ENCODE data around the gene RRAGA. TPM values are rescaled to one million over a fixed set of nuclear protein-coding genes. Genes with fewer than 3 reads are reported as not detected.
"Not testable (repeated sequence)": the region's sequence is repeated elsewhere in the genome, so short reads cannot be mapped to it uniquely, and the experiment has no call there.

RRAGA gene
- 48.9 and 62.5 TPM in 2 replicates for total RNA-seq (ENCODE audit: low replicate concordance)

- TF ChIP-seq, protein P1, sequence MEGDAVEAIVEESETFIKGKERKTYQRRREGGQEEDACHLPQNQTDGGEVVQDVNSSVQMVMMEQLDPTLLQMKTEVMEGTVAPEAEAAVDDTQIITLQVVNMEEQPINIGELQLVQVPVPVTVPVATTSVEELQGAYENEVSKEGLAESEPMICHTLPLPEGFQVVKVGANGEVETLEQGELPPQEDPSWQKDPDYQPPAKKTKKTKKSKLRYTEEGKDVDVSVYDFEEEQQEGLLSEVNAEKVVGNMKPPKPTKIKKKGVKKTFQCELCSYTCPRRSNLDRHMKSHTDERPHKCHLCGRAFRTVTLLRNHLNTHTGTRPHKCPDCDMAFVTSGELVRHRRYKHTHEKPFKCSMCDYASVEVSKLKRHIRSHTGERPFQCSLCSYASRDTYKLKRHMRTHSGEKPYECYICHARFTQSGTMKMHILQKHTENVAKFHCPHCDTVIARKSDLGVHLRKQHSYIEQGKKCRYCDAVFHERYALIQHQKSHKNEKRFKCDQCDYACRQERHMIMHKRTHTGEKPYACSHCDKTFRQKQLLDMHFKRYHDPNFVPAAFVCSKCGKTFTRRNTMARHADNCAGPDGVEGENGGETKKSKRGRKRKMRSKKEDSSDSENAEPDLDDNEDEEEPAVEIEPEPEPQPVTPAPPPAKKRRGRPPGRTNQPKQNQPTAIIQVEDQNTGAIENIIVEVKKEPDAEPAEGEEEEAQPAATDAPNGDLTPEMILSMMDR (IDR thresholded peaks at IDR 0.05; ENCODE audit: insufficient read depth, low read length): peak; percentile 85
- peak within 1 kb of the TSS; percentile 95 for H3K4me3 ChIP-seq (ENCODE audit: low read depth, low read length)
- peak; percentile 96 for DNase-seq (ENCODE audit: low read depth)
Measured at GRCh38 chr9:19048966-19049916, at the start of gene RRAGA. RRAGA (plus strand) TSS chr9:19049427; CDS start chr9:19049660, 233 bp downstream.

- TF ChIP-seq, protein P1 (IDR thresholded peaks at IDR 0.05; ENCODE audit: insufficient read depth, low read length): no peak
- H3K4me3 ChIP-seq (ENCODE audit: low read depth, low read length): no peak overlapping the region
- DNase-seq (ENCODE audit: low read depth): no peak
Measured at GRCh38 chr9:19000133-19000532, 49.1 kb upstream of the RRAGA start.

DNA sequence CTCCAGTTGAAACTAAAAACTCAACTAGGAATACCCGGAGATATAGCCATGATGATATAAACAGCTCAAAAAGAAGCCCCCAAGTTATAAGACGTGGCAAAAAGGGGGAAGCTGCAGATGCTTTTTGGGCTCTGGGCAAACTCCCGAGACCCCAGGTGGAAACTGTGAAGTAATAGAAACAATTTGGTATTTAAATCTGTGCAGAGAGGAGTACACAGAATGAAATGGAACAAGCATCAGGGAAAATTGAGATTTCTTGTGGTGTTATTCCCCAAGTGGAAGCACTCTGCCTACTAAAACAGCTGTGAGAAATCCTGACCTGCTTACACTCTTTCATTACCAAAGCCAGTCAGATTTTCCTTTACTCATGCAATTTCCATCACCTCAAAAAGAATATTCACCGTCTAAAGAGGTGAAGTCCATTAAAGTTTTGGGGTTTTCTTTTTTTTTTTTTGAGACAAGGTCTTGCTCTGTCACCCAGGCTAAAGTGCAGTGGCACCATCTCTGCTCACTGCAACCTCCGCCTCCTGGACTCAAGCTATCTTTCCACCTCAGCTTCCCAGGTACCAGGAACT, 39.7 kb upstream of the RRAGA start:
- H3K4me3 ChIP-seq (ENCODE audit: low read depth, low read length): no peak overlapping the region
- TF ChIP-seq, protein P1 (IDR thresholded peaks at IDR 0.05; ENCODE audit: insufficient read depth, low read length): no peak
- no peak for DNase-seq (ENCODE audit: low read depth)

DNA sequence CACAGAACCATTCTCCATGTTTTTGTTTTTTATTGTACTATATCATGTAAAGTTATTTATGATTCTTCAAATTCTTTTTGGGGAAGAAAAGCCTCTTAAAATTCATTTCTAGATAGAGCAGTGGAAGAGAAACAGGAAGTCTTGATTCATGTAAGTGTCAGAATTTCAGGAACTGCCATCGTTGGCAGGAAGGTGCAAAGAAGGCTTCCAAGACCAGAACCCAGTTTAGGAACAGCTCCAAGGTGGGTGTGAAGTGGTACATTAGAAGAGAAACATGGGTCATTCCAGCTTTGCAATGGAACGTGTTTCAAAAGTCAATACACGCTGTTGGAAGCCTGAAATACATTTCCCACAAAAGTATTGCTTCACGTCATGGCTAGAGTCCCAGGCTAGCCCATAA, 31.0 kb upstream of the RRAGA start:
- no peak overlapping the region for H3K4me3 ChIP-seq (ENCODE audit: low read depth, low read length)
- TF ChIP-seq, protein P1 (IDR thresholded peaks at IDR 0.05; ENCODE audit: insufficient read depth, low read length): no peak
- DNase-seq (ENCODE audit: low read depth): peak; percentile 47

- H3K4me3 ChIP-seq (ENCODE audit: low read depth, low read length): no peak overlapping the region
- TF ChIP-seq, protein P1 (IDR thresholded peaks at IDR 0.05; ENCODE audit: insufficient read depth, low read length): no peak
- no peak for DNase-seq (ENCODE audit: low read depth)
Measured at GRCh38 chr9:19020886-19021455, 28.3 kb upstream of the RRAGA start.

DNA sequence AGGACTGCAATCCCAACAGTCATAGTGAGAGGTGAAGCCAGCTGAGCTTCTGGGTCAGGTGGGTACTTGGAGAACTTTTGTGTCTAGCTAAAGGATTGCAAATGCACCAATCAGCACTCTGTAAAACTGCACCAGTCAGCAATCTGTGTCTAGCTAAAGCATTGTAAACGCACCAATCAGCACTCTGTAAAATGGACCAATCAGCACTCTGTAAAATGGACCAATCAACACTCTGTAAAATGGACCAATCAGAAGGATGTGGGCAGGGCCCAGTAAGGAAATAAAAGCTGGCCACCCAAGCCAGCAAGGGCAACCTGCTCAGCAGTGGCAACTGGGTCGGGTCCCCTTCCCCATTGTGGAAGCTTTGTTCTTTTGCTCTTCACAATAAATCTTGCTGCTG, 27.6 kb upstream of the RRAGA start:
- not testable (repeated sequence) for DNase-seq (ENCODE audit: low read depth); H3K4me3 ChIP-seq (ENCODE audit: low read depth, low read length)

GRCh38 chr9:19022206-19022605, 27.0 kb upstream of the RRAGA start:
- H3K4me3 ChIP-seq (ENCODE audit: low read depth, low read length): no peak overlapping the region
- no peak for DNase-seq (ENCODE audit: low read depth)
- TF ChIP-seq, protein P1 (IDR thresholded peaks at IDR 0.05; ENCODE audit: insufficient read depth, low read length): no peak
